Body of pancreas (tissue), 4 donors: ENCODE data around the gene ZBP1. TPM values are rescaled to one million over a fixed set of nuclear protein-coding genes. Genes with fewer than 3 reads are reported as not detected.

Experiments used
- ATAC-seq: fragments of 150-250 bp; one replicate; pipeline ENCODE4 v1.9.1; 2016
- DNase-seq, 4 donors: peaks; one replicate each; pipeline ENCODE4 v3.0.0-alpha.2; 2019
- H3K27ac ChIP-seq, 4 donors: fragments of 200-600 bp; sonication (generic); 1 replicate in 3 of 4; 2 replicates in 1 of 4; pipeline versions ENCODE4 v1.5.1 to v1.6.1; 2016 to 2019; ENCODE audit warnings: mild to moderate bottlenecking in 1 of 4, mixed read lengths in 1 of 4, moderate library complexity in 1 of 4
- H3K27me3 ChIP-seq, 2 donors: fragments of 200-600 bp; sonication (generic); one replicate each; pipeline ENCODE4 v1.6.0; 2016; ENCODE audit warnings: mild to moderate bottlenecking in 1 of 2
- H3K36me3 ChIP-seq, 2 donors: fragments of 200-600 bp; sonication (generic); replicated peaks in 1 of 2; 2 replicates each; pipeline ENCODE4 v1.5.1; 2016; ENCODE audit warnings: low read depth in 2 of 2; ENCODE audit not compliant: insufficient read depth in 1 of 2
- H3K4me1 ChIP-seq: fragments of 200-600 bp; sonication (generic); one replicate; pipeline ENCODE4 v1.6.0; 2016
- H3K4me3 ChIP-seq, 2 donors: fragments of 200-600 bp; sonication (generic); 1 replicate in 1 of 2; 2 replicates in 1 of 2; pipeline ENCODE4 v1.5.1; 2016 to 2019
- H3K9me3 ChIP-seq, 3 donors: fragments of 200-600 bp; sonication (generic); 1 replicate in 2 of 3; 2 replicates in 1 of 3; pipeline ENCODE4 v1.5.1; 2016
- CTCF ChIP-seq, 7 experiments: fragments of 450-650 bp in 4 of 7; fragments of 200-600 bp in 3 of 7; sonication (generic) in 3 of 7; IDR thresholded peaks; one replicate each; pipeline ENCODE4 v1.5.1; 2016 to 2019; ENCODE audit warnings: antibody characterized with exemption in 7 of 7
- POLR2A ChIP-seq, 3 donors: fragments of 450-650 bp; IDR thresholded peaks; one replicate each; pipeline ENCODE4 v1.6.1; 2016; ENCODE audit warnings: antibody characterized with exemption in 3 of 3, mild to moderate bottlenecking in 2 of 3
- WGBS, 2 donors: methylation state at CpG; one replicate each; pipeline ENCODE4 v1.1.5; 2017; 5-methylcytosine and 5-hydroxymethylcytosine counted together
- intact Hi-C: fragments of 100-400 bp; cut with DNase I; formaldehyde crosslinking; loops from one replicate; pipeline ENCODE4 v1.15.1; 2023
- total RNA-seq, 2 donors: library from RNA; depleted of rRNA; stranded (reverse); fragments of >200 nt; gene quantifications; one replicate each; pipeline ENCODE4 v1.1.0, GENCODE V29; 2016

Gene ZBP1
- total RNA-seq, 2 donors from 2014 or later, result 0.26 TPM; not detected in 1

GRCh38 chr20:57567471-57568079 lies 52.7 kb downstream of the ZBP1 start:
- no peaks in the 10 kb centered on the region for H3K9me3 ChIP-seq
- WGBS, 2 donors, result 55 to 61% methylated on average over 9 of the region's 9 CpGs
- intact Hi-C loops, result no loop called here
- no peaks in the 10 kb centered on the region for H3K4me1 ChIP-seq
- H3K27ac ChIP-seq, result no peak overlapping the region
- DNase-seq, result no peak
- H3K36me3 ChIP-seq, result no peaks in the 10 kb centered on the region
- no peaks in the 10 kb centered on the region for H3K27me3 ChIP-seq
- no peak overlapping the region for H3K4me3 ChIP-seq
- no peak for ATAC-seq
- TF ChIP-seq CTCF (IDR thresholded peaks at IDR 0.05) (no peak), POLR2A (IDR thresholded peaks at IDR 0.05) (no peak)

GRCh38 chr20:57566803-57567459 lies 53.3 kb downstream of the ZBP1 start:
- ATAC-seq, result no peak
- Histone ChIP-seq H3K27me3 (no peaks in the 10 kb centered on the region), H3K4me3 (no peak overlapping the region), H3K27ac (no peak overlapping the region), H3K9me3 (no peaks in the 10 kb centered on the region), H3K36me3 (no peaks in the 10 kb centered on the region), H3K4me1 (no peaks in the 10 kb centered on the region)
- TF ChIP-seq POLR2A (IDR thresholded peaks at IDR 0.05) (no peak), CTCF (IDR thresholded peaks at IDR 0.05) (no peak)
- intact Hi-C loops, result no loop called here
- DNase-seq, result no peak
- 60 to 63% methylated on average over 10 of the region's 10 CpGs for WGBS, 2 donors

- Histone ChIP-seq H3K27ac (no peak overlapping the region), H3K4me1 (peaks cover 5% of the 10 kb centered on the region), H3K36me3 (no peaks in the 10 kb centered on the region), H3K9me3 (no peaks in the 10 kb centered on the region), H3K4me3 (no peak overlapping the region), H3K27me3 (no peaks in the 10 kb centered on the region)
- intact Hi-C loops, result no loop called here
- no peak for ATAC-seq
- DNase-seq, result no peak
- WGBS, 2 donors, result 19 to 29% methylated on average over 1 of the region's 1 CpG
- no peak for TF ChIP-seq CTCF (IDR thresholded peaks at IDR 0.05)
- TF ChIP-seq POLR2A (IDR thresholded peaks at IDR 0.05), result no peak
Measured at GRCh38 chr20:57566399-57566798, 53.8 kb downstream of the ZBP1 start.

GRCh38 chr20:57564951-57565642 lies 55.1 kb downstream of the ZBP1 start:
- H3K4me1 ChIP-seq, result peaks cover 15% of the 10 kb centered on the region
- H3K27me3 ChIP-seq, result no peaks in the 10 kb centered on the region
- intact Hi-C loops, result no loop called here
- 74 to 78% methylated on average over 11 of the region's 11 CpGs for WGBS, 2 donors
- no peak for TF ChIP-seq CTCF (IDR thresholded peaks at IDR 0.05)
- no peak for TF ChIP-seq POLR2A (IDR thresholded peaks at IDR 0.05)
- DNase-seq (no peak), ATAC-seq (no peak)
- H3K4me3 ChIP-seq, result no peak overlapping the region
- H3K9me3 ChIP-seq, result no peaks in the 10 kb centered on the region
- H3K27ac ChIP-seq, result no peak overlapping the region
- no peaks in the 10 kb centered on the region for H3K36me3 ChIP-seq
